H1 (cell line): ENCODE measurements around the gene GCK. TPM values are rescaled to one million over a fixed set of nuclear protein-coding genes. Genes with fewer than 3 reads are reported as not detected.

ENCODE experiments used
- CHD7 ChIP-seq: fragments of 300-600 bp; sonication (generic); IDR thresholded peaks from 2 replicates; pipeline ENCODE4 v1.7.1; 2012; ENCODE audit warnings: low read length, moderate library complexity, mild to moderate bottlenecking, inconsistent platforms; ENCODE audit not compliant: insufficient replicate concordance
- CTBP2 ChIP-seq: IDR thresholded peaks from 2 replicates; pipeline ENCODE4 v1.7.0; 2011; ENCODE audit warnings: borderline replicate concordance, mild to moderate bottlenecking, moderate library complexity, mixed read lengths, low read length; ENCODE audit not compliant: insufficient read depth, insufficient read length
- EGR1 ChIP-seq: IDR thresholded peaks from 2 replicates; pipeline ENCODE4 v1.6.1; 2011; ENCODE audit warnings: low read depth, low read length, borderline replicate concordance
- FOSL1 ChIP-seq: IDR thresholded peaks from 2 replicates; pipeline ENCODE4 v1.6.1; 2011; ENCODE audit warnings: mild to moderate bottlenecking, low read depth, low read length, moderate library complexity; ENCODE audit not compliant: insufficient read depth
- POLR2AphosphoS5 ChIP-seq: IDR thresholded peaks from 2 replicates; pipeline ENCODE4 v1.6.1; 2011; ENCODE audit warnings: low read depth, low read length
- POU5F1 ChIP-seq: IDR thresholded peaks from 2 replicates; pipeline ENCODE4 v1.6.1; 2011; ENCODE audit warnings: low read depth, mild to moderate bottlenecking, low read length, moderate library complexity
- RBBP5 ChIP-seq: IDR thresholded peaks from 2 replicates; pipeline ENCODE4 v1.7.1; 2012; ENCODE audit warnings: low read depth, mild to moderate bottlenecking, inconsistent platforms, low read length, moderate library complexity, borderline replicate concordance
- SAP30 ChIP-seq: fragments of 300-600 bp; sonication (generic); IDR thresholded peaks from 2 replicates; pipeline ENCODE4 v1.7.1; 2012; ENCODE audit warnings: low read length, moderate library complexity, mild to moderate bottlenecking, inconsistent platforms; ENCODE audit not compliant: insufficient read depth, insufficient replicate concordance
- TAF1 ChIP-seq: IDR thresholded peaks from 2 replicates; pipeline ENCODE4 v1.6.1; 2011; ENCODE audit warnings: mild to moderate bottlenecking, low read depth, low read length
- TCF12 ChIP-seq: IDR thresholded peaks from 2 replicates; pipeline ENCODE4 v1.6.1; 2011; ENCODE audit warnings: low read depth, mild to moderate bottlenecking, low read length
- polyA plus RNA-seq, 7 experiments: library from polyadenylated mRNA; depleted of rRNA in 3 of 7; stranded (reverse) in 5 of 7; unstranded in 2 of 7; fragments of >200 nt in 5 of 7; fragments of 200-250 nt in 2 of 7; gene quantifications; 1 replicate in 5 of 7; 2 replicates in 1 of 7; 4 replicates in 1 of 7; pipeline versions ENCODE4 v1.2.1 to v1.2.3, GENCODE V29; 2011 to 2013; ENCODE audit warnings: missing spikeins in 2 of 7, mixed read lengths in 2 of 7
- total RNA-seq: library from RNA; stranded (reverse); fragmentation: NEBNext Ultra II Directional; extraction: Animal tissue kit (Norgen Biotek cat#: 25700); gene quantifications from 2 replicates; pipeline ENCODE4 v1.2.1, GENCODE V29; 2021

The GCK gene
- total and polyA plus RNA-seq, 2 of the 8 experiments (the other 6 are each of a cell fraction or from before 2014, with no cell fraction given), result 2.4 to 4.9 TPM

GRCh38 chr7:44110719-44111635 is 78.3 kb downstream of the GCK start (continued):
- TF ChIP-seq CHD7 (no peak), SAP30 (no peak), TCF12 (no peak), POU5F1 (no peak), CTBP2 (no peak), FOSL1 (no peak), EGR1 (no peak), TAF1 (no peak), POLR2AphosphoS5 (no peak), RBBP5 (no peak)
